ACC112 (cell line): Measurements from ENCODE around the gene BSPRY.

Experiments used
- H2AFZ ChIP-seq: fragments of 200-600 bp; sonication (generic); one replicate; pipeline ENCODE4 v1.6.0; 2017; ENCODE audit warnings: antibody characterized with exemption, low read length; ENCODE audit not compliant: unreplicated experiment
- H3K27ac ChIP-seq: fragments of 200-600 bp; sonication (generic); 2 replicates; pipeline ENCODE4 v1.5.1; 2014; ENCODE audit warnings: low read depth, mild to moderate bottlenecking, antibody characterized with exemption, low read length, moderate library complexity
- H3K27me3 ChIP-seq: fragments of 200-600 bp; sonication (generic); 2 replicates; pipeline ENCODE4 v1.6.1; 2014; ENCODE audit warnings: mild to moderate bottlenecking, antibody characterized with exemption, low read length, moderate library complexity, mixed read lengths; ENCODE audit not compliant: insufficient read depth
- H3K36me3 ChIP-seq: fragments of 200-600 bp; sonication (generic); 2 replicates; pipeline ENCODE4 v1.6.1; 2016; ENCODE audit warnings: mild to moderate bottlenecking, antibody characterized with exemption, low read length, moderate library complexity, mixed read lengths; ENCODE audit not compliant: insufficient read depth
- H3K4me1 ChIP-seq: fragments of 200-600 bp; sonication (generic); one replicate; pipeline ENCODE4 v1.6.1; 2016; ENCODE audit warnings: low read length, mixed read lengths; ENCODE audit not compliant: insufficient read depth, unreplicated experiment, control insufficient read depth
- H3K4me3 ChIP-seq: fragments of 200-600 bp; sonication (generic); 2 replicates; pipeline ENCODE4 v1.5.1; 2014; ENCODE audit warnings: mild to moderate bottlenecking, low read depth, low read length
- H3K79me2 ChIP-seq: fragments of 200-600 bp; sonication (generic); one replicate; pipeline ENCODE4 v1.6.0; 2016; ENCODE audit warnings: low read length; ENCODE audit not compliant: control insufficient read depth, unreplicated experiment, insufficient read depth

Gene BSPRY

DNA sequence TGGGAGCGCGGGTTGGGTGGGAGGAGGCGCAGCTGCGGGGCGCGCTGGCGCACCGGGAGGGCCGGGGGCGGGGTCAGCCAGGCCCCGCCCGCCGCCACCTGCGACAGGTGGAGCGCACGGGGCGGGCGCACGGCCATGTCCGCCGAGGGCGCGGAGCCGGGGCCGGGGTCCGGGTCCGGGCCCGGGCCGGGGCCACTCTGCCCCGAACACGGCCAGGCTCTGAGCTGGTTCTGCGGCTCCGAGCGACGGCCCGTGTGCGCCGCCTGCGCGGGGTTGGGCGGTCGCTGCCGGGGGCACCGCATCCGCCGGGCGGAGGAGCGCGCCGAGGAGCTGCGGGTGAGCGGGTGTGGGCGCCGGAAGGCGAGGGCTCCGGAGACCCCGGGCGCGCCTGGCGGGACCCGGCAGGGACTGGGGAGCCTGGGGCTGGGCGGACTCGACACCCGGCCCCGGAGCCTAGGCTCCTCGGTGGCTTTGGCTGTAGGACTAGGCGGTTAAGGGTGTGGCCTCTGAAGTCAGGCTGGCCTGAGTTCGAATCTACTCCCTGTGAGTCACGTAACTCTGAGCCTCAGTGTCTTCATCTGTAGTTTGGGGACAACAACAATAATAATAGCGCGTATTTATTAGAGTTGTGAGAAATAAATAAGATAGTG lies at the start of gene BSPRY:
TSS of gene BSPRY (plus strand) at position 97 of the 650 bp plus-strand sequence. CDS start at position 136, 39 bp downstream.
- no peak within 1 kb of the TSS for H2AFZ ChIP-seq
- H3K4me1 ChIP-seq: no peaks in the 10 kb centered on the region
- no peaks in the 10 kb centered on the region for H3K36me3 ChIP-seq
- peaks cover 53% of the 10 kb centered on the region for H3K27me3 ChIP-seq
- H3K27ac ChIP-seq: no peak within 1 kb of the TSS
- H3K79me2 ChIP-seq: no peaks in the 10 kb centered on the region
- H3K4me3 ChIP-seq: peak within 1 kb of the TSS; percentile 60

DNA sequence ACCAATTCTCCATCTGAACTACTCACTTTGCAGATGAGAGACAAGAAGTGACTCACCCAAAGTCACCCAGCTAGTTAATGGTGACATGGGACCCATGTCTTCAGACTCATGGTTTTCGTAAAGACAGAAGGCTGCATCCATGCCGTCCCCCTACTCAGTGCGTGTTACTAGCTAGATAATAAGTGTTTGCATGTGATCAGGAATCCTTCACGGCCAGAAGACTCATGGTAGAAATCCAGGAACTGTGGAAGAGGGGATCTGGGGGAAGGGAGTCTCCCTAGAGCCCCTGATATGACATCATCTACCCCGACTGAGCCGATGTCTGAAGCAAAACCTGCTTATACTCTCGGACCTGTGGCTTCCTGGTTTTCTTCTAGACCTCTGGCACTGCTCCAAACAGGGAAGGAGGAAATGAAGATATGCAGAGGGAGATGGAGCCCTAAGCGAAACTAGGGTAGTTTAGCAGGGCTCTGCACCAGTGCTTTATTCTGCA lies 49.5 kb upstream of the BSPRY start:
- no peak overlapping the region for H2AFZ ChIP-seq
- no peaks in the 10 kb centered on the region; the same call in 1 of the 2 replicates for H3K27me3 ChIP-seq
- no peak overlapping the region for H3K4me3 ChIP-seq
- no peak overlapping the region for H3K27ac ChIP-seq
- H3K36me3 ChIP-seq: no peaks in the 10 kb centered on the region
- H3K4me1 ChIP-seq: no peaks in the 10 kb centered on the region
- no peaks in the 10 kb centered on the region for H3K79me2 ChIP-seq

DNA sequence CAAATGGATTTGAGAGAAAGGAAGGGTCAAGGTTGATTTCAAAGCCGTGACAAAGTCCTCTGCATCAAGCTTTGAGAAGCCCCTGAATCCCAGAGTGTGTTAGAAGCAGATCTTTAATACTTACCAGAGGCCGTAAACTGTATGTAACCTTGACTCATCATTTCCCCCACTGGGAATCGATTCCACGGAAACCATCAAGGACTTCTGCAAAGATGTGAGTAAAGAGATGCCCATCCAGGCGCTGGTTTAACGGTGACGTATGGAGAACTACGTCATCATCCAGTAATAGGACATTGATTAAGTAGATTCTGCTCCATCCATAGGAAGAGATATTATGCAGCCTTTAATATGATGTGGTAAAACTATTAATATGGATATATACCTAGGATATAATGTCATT lies 47.8 kb upstream of the BSPRY start:
- H3K79me2 ChIP-seq: no peaks in the 10 kb centered on the region
- H3K4me3 ChIP-seq: no peak overlapping the region
- H3K4me1 ChIP-seq: no peaks in the 10 kb centered on the region
- H3K27ac ChIP-seq: no peak overlapping the region
- H2AFZ ChIP-seq: no peak overlapping the region
- H3K36me3 ChIP-seq: no peaks in the 10 kb centered on the region
- no peaks in the 10 kb centered on the region; the same call in 1 of the 2 replicates for H3K27me3 ChIP-seq

GRCh38 chr9:113302792-113303418 lies 46.4 kb upstream of the BSPRY start, which contains the start of gene RNF183:
TSS of gene RNF183 (minus strand) at chr9:113303376. CDS start at chr9:113298184, 5,192 bp downstream.
- no peak within 1 kb of the TSS for H3K4me3 ChIP-seq
- H3K27me3 ChIP-seq: no peaks in the 10 kb centered on the region; the same call in 1 of the 2 replicates
- no peaks in the 10 kb centered on the region for H3K36me3 ChIP-seq
- H3K79me2 ChIP-seq: no peaks in the 10 kb centered on the region
- no peak within 1 kb of the TSS for H2AFZ ChIP-seq
- H3K27ac ChIP-seq: no peak within 1 kb of the TSS
- H3K4me1 ChIP-seq: no peaks in the 10 kb centered on the region

- no peaks in the 10 kb centered on the region for H3K4me1 ChIP-seq
- no peaks in the 10 kb centered on the region for H3K79me2 ChIP-seq
- no peaks in the 10 kb centered on the region for H3K27me3 ChIP-seq
- H2AFZ ChIP-seq: no peak overlapping the region
- no peak overlapping the region for H3K27ac ChIP-seq
- no peak overlapping the region for H3K4me3 ChIP-seq
- H3K36me3 ChIP-seq: no peaks in the 10 kb centered on the region
Observed at GRCh38 chr9:113306566-113306965, 42.8 kb upstream of the BSPRY start.

DNA sequence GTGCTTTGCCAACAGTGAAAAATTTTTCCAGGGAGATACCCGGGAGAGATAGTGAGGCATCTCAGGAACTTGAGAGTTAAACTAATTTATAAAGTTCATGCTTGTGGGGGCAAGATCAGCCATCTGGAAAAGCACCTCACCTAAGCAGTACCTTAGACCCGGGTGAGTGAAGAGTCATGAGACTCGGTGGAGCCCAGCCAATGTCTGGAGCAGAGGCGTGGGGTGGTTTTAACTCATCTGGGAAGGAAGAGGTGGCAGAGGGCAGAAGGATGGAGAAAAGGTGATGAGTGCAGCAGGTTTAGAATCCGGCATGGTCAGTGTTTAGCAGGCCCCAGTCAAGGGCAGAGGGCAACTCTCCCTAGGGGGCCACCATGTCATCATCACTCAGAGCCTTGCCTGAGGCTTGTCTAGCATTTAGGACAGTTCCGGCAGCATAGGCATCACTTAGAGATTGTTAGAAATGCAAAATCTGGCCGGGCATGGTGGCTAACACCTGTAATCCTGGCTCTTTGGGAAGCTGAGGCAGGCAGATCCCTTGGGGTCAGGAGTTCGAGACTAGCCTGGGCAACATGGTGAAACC lies 41.9 kb upstream of the BSPRY start:
- Histone ChIP-seq H3K36me3 (no peaks in the 10 kb centered on the region), H3K27ac (no peak overlapping the region), H2AFZ (no peak overlapping the region), H3K79me2 (no peaks in the 10 kb centered on the region), H3K27me3 (no peaks in the 10 kb centered on the region), H3K4me1 (no peaks in the 10 kb centered on the region), H3K4me3 (no peak overlapping the region)

DNA sequence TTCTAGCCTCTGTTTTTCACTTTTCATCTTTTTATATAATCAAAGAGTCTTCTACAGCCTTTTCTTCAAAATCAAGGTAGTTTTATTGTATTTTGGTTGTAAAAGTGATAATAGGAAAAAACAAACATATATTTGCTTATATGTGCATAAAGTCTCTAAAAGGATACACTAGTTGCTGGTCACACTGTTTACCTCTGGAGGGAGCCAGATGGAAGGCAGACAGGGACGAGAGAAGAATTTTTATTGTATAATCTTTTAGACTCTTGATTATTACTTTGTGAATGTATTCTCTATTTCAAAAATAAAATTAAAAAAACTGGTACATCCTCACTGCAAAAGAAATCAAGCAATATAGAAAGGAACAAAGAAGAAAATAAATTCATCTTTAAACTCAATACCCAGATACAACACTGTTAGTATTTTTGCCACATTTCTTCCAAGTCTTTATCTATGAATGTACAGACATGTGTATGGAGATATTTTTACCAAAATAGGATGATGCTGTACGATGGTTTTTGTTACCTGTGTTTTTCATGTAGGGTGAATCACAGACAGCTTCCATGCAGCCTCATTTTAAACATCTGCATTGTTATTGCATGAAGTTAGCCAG lies 40.0 kb upstream of the BSPRY start:
- Histone ChIP-seq H3K4me1 (no peaks in the 10 kb centered on the region), H2AFZ (no peak overlapping the region), H3K4me3 (no peak overlapping the region), H3K79me2 (no peaks in the 10 kb centered on the region), H3K27me3 (no peaks in the 10 kb centered on the region), H3K36me3 (no peaks in the 10 kb centered on the region), H3K27ac (no peak overlapping the region)

DNA sequence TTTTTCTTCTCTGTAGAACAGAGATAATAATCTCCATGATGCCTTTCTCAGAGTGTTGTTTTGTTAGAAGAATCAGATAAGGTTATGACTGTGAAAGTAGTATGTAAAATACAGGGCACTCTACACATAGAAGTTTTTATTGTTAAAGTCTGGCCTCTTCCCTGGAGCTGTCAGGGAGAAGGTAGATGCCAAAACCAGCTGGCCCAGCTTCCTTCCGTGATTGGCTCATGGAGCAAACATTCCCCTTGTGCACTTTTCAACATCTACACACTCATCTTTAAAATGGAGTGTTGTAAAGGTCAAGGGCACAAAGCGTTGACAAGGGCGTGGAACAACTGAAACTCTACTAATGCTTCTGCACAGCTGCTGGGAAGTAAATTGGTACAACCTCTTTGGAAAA lies 38.8 kb upstream of the BSPRY start:
- no peaks in the 10 kb centered on the region for H3K4me1 ChIP-seq
- no peaks in the 10 kb centered on the region for H3K79me2 ChIP-seq
- no peak overlapping the region for H2AFZ ChIP-seq
- H3K27me3 ChIP-seq: no peaks in the 10 kb centered on the region
- no peaks in the 10 kb centered on the region for H3K36me3 ChIP-seq
- no peak overlapping the region for H3K27ac ChIP-seq
- no peak overlapping the region for H3K4me3 ChIP-seq

DNA sequence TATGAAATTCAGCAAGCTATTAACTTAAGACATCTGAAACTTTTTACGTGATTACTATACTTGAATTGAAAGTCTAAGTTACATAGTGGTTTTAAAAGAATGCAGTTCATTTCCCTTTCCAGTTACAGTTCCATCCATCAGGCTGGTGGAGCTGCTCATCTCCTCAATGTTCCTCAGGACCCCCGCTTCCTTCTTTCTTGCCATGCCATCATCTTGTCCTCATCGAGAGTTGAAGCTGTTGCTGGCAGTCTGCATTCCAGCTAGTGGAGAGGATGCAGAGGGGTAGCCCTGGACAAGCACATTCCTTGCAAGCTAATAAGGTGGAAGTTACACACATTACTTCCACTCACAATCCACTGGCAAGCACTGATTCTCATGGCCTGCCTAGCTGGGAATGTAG lies 37.4 kb upstream of the BSPRY start:
- no peaks in the 10 kb centered on the region for H3K27me3 ChIP-seq
- no peak overlapping the region for H3K27ac ChIP-seq

DNA sequence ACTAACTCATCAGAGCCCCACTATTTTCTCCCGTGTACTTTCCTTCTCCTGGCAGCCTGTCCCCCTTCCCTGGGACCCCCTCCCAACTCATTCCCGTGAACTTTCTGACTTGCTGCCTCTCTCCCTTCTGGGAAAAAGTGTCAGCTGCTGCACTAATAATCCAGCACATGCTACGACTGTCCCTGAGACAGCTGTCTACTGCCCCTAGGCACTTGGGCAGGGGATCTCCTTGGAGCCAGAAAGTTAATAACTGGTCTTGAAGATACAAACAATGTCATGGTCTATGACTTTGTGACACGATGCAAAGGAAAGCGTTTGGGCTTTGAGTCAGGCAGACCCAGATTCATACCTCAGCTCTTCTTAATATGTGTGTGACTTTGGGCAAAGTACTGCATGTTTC lies 36.1 kb upstream of the BSPRY start:
- Histone ChIP-seq H3K27ac (no peak overlapping the region), H3K36me3 (no peaks in the 10 kb centered on the region), H3K79me2 (no peaks in the 10 kb centered on the region), H3K4me1 (no peaks in the 10 kb centered on the region), H2AFZ (no peak overlapping the region), H3K27me3 (no peaks in the 10 kb centered on the region), H3K4me3 (no peak overlapping the region)

More for the DNA sequence above, 37.4 kb upstream of the BSPRY start:
- no peaks in the 10 kb centered on the region for H3K36me3 ChIP-seq
- H3K79me2 ChIP-seq: no peaks in the 10 kb centered on the region
- no peak overlapping the region for H3K4me3 ChIP-seq
- no peak overlapping the region for H2AFZ ChIP-seq
- H3K4me1 ChIP-seq: no peaks in the 10 kb centered on the region
